Neural progenitor cell (in vitro differentiated cells): ENCODE data around the gene FOXO1. TPM values are rescaled to one million over a fixed set of nuclear protein-coding genes. Genes with fewer than 3 reads are reported as not detected.
A peak's percentile ranks its signal among the peaks of the same experiment; 100 is the strongest.

Experiments
- DNase-seq: peaks from one replicate; pipeline ENCODE4 v3.0.0-alpha.2; 2016; ENCODE audit warnings: low spot score
- H2AFZ ChIP-seq: fragments of 200-600 bp; sonication (generic); replicated peaks from 2 replicates; pipeline ENCODE4 v1.6.1; 2016; ENCODE audit warnings: antibody characterized with exemption
- H3F3A ChIP-seq: fragments of 200-600 bp; sonication (generic); 2 replicates; pipeline ENCODE4 v1.6.1; 2016; ENCODE audit warnings: antibody characterized with exemption, low read depth
- H3K27ac ChIP-seq: fragments of 200-600 bp; sonication (generic); 2 replicates; pipeline ENCODE4 v1.5.1; 2016; ENCODE audit warnings: mild to moderate bottlenecking
- H3K27me3 ChIP-seq: fragments of 200-600 bp; sonication (generic); 2 replicates; pipeline ENCODE4 v1.6.1; 2016; ENCODE audit warnings: mild to moderate bottlenecking, moderate library complexity
- H3K36me3 ChIP-seq: fragments of 200-600 bp; sonication (generic); 2 replicates; pipeline ENCODE4 v1.5.1; 2016
- H3K4me1 ChIP-seq: fragments of 200-600 bp; sonication (generic); 2 replicates; pipeline ENCODE4 v1.6.1; 2016; ENCODE audit warnings: mixed run types
- H3K4me2 ChIP-seq: fragments of 200-600 bp; sonication (generic); 2 replicates; pipeline ENCODE4 v1.6.1; 2016
- H3K4me3 ChIP-seq: fragments of 200-600 bp; sonication (generic); 2 replicates; pipeline ENCODE4 v1.5.1; 2016
- H3K79me2 ChIP-seq: fragments of 200-600 bp; sonication (generic); 2 replicates; pipeline ENCODE4 v1.6.1; 2016; ENCODE audit warnings: low read depth
- H3K9ac ChIP-seq: fragments of 200-600 bp; sonication (generic); 2 replicates; pipeline ENCODE4 v1.6.1; 2016
- H3K9me3 ChIP-seq: fragments of 200-600 bp; sonication (generic); 2 replicates; pipeline ENCODE4 v1.5.1; 2016; ENCODE audit warnings: low read depth
- H4K20me1 ChIP-seq: fragments of 200-600 bp; sonication (generic); 2 replicates; pipeline ENCODE4 v1.6.1; 2016; ENCODE audit warnings: low read depth
- H3K27ac Mint-ChIP-seq: 3 replicates; pipeline ENCODE4 v1.8.0; 2021; ENCODE audit warnings: mixed read lengths
- H3K27me3 Mint-ChIP-seq: 2 replicates; pipeline ENCODE4 v1.8.0; 2022; ENCODE audit warnings: low read depth, mild to moderate bottlenecking, inconsistent platforms, moderate library complexity, mixed read lengths; ENCODE audit not compliant: insufficient read depth
- H3K36me3 Mint-ChIP-seq: 3 replicates; pipeline ENCODE4 v1.8.0; 2021; ENCODE audit warnings: mixed read lengths
- H3K4me1 Mint-ChIP-seq: 3 replicates; pipeline ENCODE4 v1.8.0; 2021; ENCODE audit warnings: mixed read lengths
- H3K4me3 Mint-ChIP-seq: 3 replicates; pipeline ENCODE4 v1.8.0; 2021; ENCODE audit warnings: mild to moderate bottlenecking, moderate library complexity, mixed read lengths
- H3K9me3 Mint-ChIP-seq: 3 replicates; pipeline ENCODE4 v1.8.0; 2020; ENCODE audit warnings: mixed read lengths
- CTCF ChIP-seq: fragments of 200-600 bp; sonication (generic); IDR thresholded peaks from 2 replicates; pipeline ENCODE4 v1.5.1; 2017; ENCODE audit warnings: antibody characterized with exemption, mild to moderate bottlenecking
- EZH2 ChIP-seq: fragments of 200-600 bp; sonication (generic); IDR thresholded peaks from 2 replicates; pipeline ENCODE4 v1.6.1; 2017; ENCODE audit warnings: antibody characterized with exemption, mild to moderate bottlenecking, moderate library complexity
- EZH2phosphoT487 ChIP-seq: fragments of 200-600 bp; sonication (generic); IDR thresholded peaks from 2 replicates; pipeline ENCODE4 v1.6.1; 2017; ENCODE audit warnings: antibody characterized with exemption
- total RNA-seq: library from RNA; depleted of rRNA; stranded (reverse); fragments of >200 nt; gene quantifications from 2 replicates; pipeline ENCODE4 v1.2.3, GENCODE V29; 2015; ENCODE audit warnings: low replicate concordance

Gene FOXO1
- total RNA-seq, 1 donor from 2014 or later, result 3.7 TPM

- no peak for DNase-seq
- Histone ChIP-seq H3K27ac (no peak overlapping the region), H3K4me2 (no peak overlapping the region), H3K4me3 (no peak overlapping the region), H3K9ac (no peak overlapping the region), H3K4me1 (peaks cover 8% of the 10 kb centered on the region), H2AFZ (peak overlapping the region; percentile 63), H4K20me1 (no peaks in the 10 kb centered on the region), H3F3A (no peaks in the 10 kb centered on the region), H3K27me3 (no peaks in the 10 kb centered on the region), H3K9me3 (no peaks in the 10 kb centered on the region), H3K79me2 (no peaks in the 10 kb centered on the region), H3K36me3 (no peaks in the 10 kb centered on the region)
- peaks cover 5% of the 10 kb centered on the region for H3K27me3 Mint-ChIP-seq
- no peak overlapping the region for H3K27ac Mint-ChIP-seq
- peaks cover 2% of the 10 kb centered on the region for H3K36me3 Mint-ChIP-seq
- no peak overlapping the region for H3K4me3 Mint-ChIP-seq
- H3K9me3 Mint-ChIP-seq, result no peaks in the 10 kb centered on the region
- TF ChIP-seq CTCF (no peak), EZH2phosphoT487 (no peak), EZH2 (no peak)
- H3K4me1 Mint-ChIP-seq, result peaks cover 8% of the 10 kb centered on the region
Measured at GRCh38 chr13:40546047-40546446, 120.4 kb downstream of the FOXO1 start.

GRCh38 chr13:40540328-40541044 is 126.0 kb downstream of the FOXO1 start:
- Histone ChIP-seq H3K79me2 (no peaks in the 10 kb centered on the region), H3K4me2 (no peak overlapping the region), H3K27me3 (no peaks in the 10 kb centered on the region), H3K9me3 (no peaks in the 10 kb centered on the region), H3K4me3 (no peak overlapping the region), H3K4me1 (peaks cover 9% of the 10 kb centered on the region), H3K27ac (no peak overlapping the region), H2AFZ (no peak overlapping the region), H3K9ac (no peak overlapping the region), H4K20me1 (no peaks in the 10 kb centered on the region), H3F3A (no peaks in the 10 kb centered on the region), H3K36me3 (no peaks in the 10 kb centered on the region)
- Mint-ChIP-seq H3K36me3 (no peaks in the 10 kb centered on the region), H3K9me3 (no peaks in the 10 kb centered on the region), H3K4me3 (no peak overlapping the region), H3K27me3 (peaks cover 2% of the 10 kb centered on the region), H3K27ac (peak overlapping the region; percentile 18), H3K4me1 (peaks cover 21% of the 10 kb centered on the region)
- TF ChIP-seq EZH2 (no peak), CTCF (no peak), EZH2phosphoT487 (no peak)
- peak; percentile 21 for DNase-seq

GRCh38 chr13:40539576-40540327 is 126.7 kb downstream of the FOXO1 start:
- Mint-ChIP-seq H3K4me1 (peaks cover 21% of the 10 kb centered on the region), H3K4me3 (no peak overlapping the region), H3K9me3 (no peaks in the 10 kb centered on the region), H3K27ac (no peak overlapping the region), H3K36me3 (no peaks in the 10 kb centered on the region), H3K27me3 (peaks cover 3% of the 10 kb centered on the region)
- no peak for DNase-seq
- no peak overlapping the region for H3K9ac ChIP-seq
- H3K27me3 ChIP-seq, result no peaks in the 10 kb centered on the region
- H3K36me3 ChIP-seq, result no peaks in the 10 kb centered on the region
- H3K9me3 ChIP-seq, result no peaks in the 10 kb centered on the region
- no peak overlapping the region for H2AFZ ChIP-seq
- H4K20me1 ChIP-seq, result no peaks in the 10 kb centered on the region
- H3K79me2 ChIP-seq, result no peaks in the 10 kb centered on the region
- no peak overlapping the region for H3K4me2 ChIP-seq
- TF ChIP-seq CTCF (no peak), EZH2 (no peak)
- H3K27ac ChIP-seq, result no peak overlapping the region
- peaks cover 9% of the 10 kb centered on the region for H3K4me1 ChIP-seq
- no peak overlapping the region for H3K4me3 ChIP-seq
- no peaks in the 10 kb centered on the region for H3F3A ChIP-seq
